Femur (tissue), 1 donor: ENCODE results near the gene DYNLT4.
"Not testable (repeated sequence)": the region's sequence is repeated elsewhere in the genome, so short reads cannot be mapped to it uniquely, and the experiment has no call there.

ENCODE experiments used
- DNase-seq: peaks from one replicate; pipeline ENCODE4 v3.0.0-alpha.2; 2017

The DYNLT4 gene, protein sequence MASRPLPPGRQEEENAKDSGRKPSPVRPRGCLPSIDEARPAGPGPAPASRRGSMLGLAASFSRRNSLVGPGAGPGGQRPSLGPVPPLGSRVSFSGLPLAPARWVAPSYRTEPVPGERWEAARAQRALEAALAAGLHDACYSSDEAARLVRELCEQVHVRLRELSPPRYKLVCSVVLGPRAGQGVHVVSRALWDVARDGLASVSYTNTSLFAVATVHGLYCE

DNA sequence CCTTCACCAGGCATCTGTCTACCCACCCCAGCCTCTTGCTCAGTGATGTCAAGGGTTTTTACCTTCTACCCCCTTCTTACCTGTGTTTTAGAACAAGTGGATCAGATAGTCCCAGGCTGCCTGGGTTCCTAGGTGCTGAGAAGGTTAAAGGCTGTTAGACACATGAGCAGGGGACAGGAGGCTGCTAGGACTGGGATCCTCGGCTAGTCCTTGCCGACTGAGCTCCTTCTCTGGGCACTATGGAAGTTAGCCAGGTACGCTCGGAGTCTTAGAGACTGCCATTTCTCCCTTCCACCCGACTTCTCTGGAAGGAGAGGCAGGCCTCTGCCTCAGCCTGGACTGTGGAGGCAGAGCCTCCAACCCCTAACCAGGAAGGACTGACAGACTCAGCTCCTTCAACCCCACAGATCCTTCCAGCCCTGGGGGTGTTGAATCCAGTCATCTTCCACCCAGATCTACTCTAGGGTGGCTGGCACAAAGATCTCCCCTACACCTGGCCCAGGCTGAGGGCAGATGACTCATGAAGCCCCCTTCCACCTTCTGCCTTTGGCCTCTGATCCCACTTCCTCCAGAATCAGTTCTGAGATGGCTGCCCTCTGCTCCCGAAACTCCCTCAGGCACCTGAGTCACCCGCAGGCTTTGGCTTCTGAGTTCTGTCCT lies at the start of gene DYNLT4:
DYNLT4 (minus strand) TSS at position 648 of the 660 bp plus-strand sequence. CDS start 683 bp downstream, outside the sequence.
- no peak for DNase-seq

DNA sequence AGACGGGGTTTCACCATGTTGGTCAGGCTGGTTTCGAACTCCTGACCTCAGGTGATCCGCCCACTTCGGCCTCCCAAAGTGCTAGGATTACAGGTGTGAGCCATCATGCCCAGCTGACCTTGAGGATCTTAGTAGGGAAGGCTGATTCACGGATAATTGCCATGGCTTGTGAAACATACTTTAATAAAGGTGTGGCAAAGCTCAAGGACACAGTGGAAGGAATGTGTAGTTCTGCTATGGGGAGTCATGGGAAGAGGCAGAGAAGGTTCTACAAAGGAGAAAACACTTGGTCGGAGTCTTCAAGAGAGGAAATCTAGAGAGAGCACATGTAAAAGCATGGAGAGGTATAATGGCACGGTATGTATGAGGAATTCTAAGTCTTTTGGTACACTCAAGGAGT lies 48.6 kb upstream of the DYNLT4 start:
- no peak for DNase-seq

DNA sequence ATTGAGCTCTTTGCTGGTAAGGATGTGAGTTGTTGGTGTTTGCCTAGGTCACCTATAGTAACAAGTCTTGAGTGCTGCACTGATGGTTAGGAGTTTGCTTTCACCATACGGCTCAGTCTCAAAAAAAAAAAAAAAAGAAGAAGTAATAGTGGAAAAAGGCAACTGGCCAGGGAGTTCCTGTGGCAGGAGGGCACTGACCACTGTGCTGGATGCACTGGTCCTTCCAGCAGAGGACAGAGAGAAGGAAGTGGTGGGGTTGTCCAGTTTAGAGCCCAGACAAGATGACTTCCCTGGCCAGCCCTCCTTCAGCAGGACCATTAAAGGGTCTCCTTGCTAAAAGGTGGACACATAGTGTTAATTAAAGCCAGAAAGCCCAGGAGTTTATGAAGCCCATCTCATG lies 47.8 kb upstream of the DYNLT4 start:
- no peak for DNase-seq

DNA sequence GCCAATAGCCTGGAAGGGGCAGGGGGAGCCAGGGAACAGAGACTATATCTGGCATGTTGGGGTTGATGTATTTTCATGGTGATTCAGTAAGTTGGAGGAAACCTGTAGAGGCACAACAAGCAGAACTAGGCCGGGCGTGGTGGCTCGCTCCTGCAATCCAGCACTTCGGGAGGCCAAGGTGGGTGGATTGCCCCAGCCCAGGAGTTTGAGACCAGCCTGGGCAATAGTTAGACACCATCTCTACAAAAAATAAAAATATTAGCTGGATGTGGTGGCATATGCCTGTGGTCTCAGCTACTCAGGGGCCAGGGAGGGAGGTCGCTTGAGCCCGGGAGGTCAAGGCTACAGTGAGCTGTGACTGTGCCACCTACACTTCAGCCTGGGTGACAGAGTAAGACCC lies 46.0 kb upstream of the DYNLT4 start:
- no peak for DNase-seq

DNA sequence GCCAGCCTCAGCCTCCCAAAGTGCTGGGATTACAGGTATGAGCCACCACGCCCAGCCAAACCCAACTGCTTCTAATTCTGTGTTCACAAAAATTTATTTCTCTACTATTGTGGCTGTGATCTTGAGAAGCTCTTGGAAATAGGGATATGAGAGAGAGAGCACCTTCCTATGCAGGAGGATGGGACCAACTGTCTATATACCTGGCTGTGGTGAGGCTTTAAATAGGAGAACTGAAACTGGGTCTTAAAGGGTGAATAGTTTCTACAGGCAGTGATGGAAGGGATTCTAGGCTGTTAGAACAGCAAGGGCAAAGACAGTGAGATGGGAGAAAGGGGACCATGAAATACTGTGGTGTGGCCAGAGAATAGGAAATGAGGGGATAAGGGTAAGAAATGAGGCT lies 44.2 kb upstream of the DYNLT4 start:
- no peak for DNase-seq

DNA sequence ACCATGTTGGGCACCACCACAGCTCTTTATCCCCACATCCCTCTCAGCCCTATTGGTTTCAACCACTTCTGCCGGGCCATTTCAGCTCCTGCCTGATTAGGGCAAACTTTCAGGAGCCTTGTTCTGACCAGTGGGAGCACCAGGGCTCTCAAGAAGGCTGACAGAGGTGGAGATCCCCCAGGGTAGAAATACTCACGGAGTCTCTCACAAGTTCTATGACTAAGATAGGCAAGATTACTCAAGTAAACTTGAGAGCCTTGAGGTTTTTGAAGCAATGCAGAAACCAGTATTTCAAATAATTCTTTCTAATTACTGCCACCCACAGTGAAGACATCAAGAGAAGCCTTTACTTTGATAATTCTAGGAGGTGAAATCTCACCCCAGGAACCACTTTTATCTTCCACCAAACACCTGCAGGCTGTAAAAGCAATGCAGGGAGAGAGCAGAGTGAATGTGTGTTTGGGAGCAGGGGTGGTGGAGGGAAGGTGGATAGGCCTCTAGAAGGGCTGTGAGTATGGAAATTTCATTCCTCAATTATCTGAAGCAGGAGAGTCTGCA lies 42.5 kb upstream of the DYNLT4 start:
- no peak for DNase-seq

DNA sequence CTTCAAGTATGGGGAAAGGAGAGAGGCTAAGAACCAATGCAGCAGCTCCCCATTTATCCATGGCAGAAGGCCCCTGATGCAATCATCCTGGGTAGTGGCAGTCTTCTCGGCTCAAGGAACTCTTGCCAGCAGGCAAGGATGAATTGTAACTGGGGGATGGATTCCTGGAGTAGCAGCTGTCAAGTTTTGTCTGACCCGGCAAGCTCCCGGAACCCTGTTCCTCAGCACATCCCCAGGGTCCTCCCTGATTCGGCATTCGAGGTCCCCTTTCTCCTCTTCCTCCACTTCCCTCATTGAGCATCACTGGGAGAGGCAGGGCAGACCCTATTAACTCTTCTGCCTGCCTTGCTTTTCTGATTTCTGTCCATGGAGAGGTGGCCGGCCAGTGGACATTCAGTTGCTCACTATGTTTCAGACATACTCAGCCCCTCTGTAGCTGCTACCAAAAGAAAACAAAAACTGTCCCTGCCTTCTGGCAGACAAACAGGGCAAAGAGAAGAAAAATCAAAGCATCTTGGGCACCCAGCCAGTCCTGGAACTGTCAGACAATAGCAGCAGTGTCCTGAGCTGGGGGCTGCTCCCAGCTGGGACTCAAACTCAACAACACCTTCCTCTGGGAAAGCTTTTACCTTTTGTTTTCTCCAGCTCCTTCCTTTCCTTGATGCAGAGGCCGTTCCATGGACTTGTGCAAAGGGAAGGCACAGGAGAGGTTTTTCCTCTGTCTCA lies 41.5 kb upstream of the DYNLT4 start:
- no peak for DNase-seq

DNA sequence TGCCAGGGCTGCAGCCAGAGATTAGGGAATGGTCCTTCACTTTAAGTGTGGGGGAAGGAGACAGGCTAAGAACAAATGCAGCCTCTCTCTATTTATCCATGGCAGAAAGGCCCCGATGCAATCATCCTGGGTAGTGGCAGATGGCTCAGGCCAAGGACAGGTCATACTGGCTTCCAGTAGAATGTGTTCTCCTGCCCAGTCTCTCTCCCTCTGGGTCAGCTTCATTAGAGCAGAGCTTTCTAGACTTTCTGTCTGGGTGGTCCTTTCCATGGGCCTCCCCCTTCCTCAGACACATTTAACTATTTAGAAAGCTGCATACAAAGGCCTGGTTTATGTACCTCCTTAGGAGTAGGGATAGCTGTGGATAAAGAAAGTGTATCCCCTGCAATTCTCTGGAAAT lies 40.7 kb upstream of the DYNLT4 start:
- DNase-seq, result no peak

DNA sequence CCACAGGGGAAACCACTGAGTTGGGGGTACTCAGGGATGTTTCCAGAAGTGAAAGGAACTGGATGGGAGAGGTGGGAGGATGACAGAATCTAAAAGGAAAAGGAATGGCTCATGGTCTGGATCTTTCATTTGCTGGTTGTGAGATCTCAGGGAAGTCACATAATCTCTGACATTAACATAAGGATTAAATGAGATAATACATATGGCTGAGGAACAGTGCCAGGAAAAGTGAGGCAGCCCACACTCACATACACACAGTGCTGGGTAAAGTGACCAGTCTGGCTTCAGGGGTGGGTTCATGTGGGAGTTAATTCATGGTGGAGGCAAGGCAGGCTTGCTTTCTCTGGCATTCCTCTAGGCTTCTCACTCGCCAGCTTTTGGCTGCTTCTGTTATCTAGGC lies 39.8 kb upstream of the DYNLT4 start:
- DNase-seq, result no peak

DNA sequence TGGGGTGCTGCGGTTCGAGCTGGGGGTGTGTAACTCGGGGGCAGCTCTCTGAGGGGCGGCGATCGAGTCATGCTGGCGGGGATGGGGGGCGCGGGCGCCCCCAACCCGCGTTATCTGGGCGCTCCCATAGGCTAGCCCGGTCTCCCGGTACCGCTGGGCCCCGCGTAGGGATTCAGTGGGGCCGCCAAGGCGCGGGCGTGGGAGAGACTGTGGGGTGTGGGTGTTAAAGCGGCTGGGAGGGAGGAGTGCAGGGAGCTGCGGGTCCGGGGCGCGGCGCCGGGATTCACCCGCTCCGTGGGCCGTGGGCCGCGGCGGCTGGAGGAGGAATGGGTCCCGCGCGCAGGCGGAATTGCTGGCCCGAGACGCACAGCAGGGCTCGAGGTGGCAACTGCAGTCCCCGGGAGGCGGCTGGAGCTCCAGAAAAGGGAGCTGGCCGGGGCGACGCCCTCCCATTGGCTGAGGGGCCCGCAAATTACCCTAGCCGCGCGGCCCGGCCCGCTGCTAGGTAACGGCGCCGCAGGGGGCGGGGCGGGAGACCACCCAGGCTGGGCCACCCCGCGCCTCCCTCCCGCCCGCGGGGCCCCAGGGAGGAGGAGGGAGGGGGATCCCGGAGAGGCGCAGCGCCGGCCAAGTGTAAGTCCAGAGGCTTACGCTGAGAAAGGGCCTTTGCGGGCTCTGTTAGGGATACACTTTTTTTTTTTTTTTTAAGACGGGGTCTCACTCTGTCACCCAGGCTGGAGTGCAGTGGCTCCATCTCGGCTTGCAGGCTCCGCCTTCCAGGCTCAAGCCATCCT lies 35.9 kb upstream of the DYNLT4 start, which contains the start of gene PTCH2:
PTCH2 (minus strand) TSS at position 392 of the 794 bp plus-strand sequence; CDS start at position 71, 321 bp downstream.
- peak; percentile 90 for DNase-seq

DNA sequence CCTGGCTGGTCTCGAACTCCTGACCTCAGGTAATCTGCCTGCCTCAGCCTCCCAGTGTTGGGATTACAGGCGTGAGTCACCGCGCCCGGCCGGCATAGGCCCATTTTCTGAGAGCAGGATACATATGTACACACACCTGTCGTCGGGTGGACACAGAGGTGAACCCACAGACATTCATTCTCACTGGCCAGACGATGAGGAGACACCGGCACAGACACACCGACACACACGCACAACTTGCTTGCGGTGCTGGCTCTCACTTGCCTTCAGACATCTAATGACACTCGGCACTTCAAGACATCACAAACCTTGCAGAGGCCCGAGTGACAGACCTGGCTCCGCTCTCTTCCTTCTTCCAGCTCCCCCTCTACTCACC lies 35.3 kb upstream of the DYNLT4 start:
- DNase-seq, result peak; percentile 31

DNA sequence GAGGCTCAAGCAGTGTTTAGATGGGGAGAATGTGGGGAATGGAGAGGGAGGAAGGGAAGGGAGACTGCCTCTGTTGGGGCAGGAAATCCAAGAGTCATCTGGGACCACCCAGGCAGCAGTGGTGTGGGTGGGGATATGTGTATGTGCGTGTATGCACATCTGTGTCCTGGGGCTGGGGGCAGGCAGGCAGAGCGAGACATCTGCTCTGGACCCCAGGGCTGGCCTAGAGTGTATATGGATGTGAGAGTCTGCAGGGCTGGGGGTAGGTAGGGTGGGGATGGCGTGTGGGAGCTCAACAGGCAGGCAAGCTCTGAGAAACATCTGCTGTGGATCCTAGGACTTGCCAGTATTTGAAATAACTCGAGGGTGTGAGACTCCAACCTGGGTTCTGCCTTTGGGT lies 32.4 kb upstream of the DYNLT4 start:
- peak; percentile 69 for DNase-seq

DNA sequence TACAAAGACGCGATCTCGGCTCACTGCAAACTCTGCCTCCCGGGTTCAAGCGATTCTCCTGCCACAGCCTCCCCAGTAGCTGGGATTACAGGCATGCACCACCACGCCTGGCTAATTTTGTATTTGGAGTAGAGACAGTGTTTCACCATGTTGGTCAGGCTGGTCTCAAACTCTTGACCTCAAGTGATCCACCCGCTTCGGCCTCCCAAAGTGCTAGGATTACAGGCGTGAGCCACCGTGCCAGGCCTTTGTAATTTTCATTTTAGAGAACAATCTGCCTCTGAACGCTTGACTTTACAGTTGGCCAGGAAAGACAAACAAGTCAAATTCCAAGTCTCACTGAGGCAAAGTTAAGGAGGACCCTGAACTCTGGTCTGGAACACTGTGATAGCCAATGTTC lies 31.1 kb upstream of the DYNLT4 start:
- not testable (repeated sequence) for DNase-seq

DNA sequence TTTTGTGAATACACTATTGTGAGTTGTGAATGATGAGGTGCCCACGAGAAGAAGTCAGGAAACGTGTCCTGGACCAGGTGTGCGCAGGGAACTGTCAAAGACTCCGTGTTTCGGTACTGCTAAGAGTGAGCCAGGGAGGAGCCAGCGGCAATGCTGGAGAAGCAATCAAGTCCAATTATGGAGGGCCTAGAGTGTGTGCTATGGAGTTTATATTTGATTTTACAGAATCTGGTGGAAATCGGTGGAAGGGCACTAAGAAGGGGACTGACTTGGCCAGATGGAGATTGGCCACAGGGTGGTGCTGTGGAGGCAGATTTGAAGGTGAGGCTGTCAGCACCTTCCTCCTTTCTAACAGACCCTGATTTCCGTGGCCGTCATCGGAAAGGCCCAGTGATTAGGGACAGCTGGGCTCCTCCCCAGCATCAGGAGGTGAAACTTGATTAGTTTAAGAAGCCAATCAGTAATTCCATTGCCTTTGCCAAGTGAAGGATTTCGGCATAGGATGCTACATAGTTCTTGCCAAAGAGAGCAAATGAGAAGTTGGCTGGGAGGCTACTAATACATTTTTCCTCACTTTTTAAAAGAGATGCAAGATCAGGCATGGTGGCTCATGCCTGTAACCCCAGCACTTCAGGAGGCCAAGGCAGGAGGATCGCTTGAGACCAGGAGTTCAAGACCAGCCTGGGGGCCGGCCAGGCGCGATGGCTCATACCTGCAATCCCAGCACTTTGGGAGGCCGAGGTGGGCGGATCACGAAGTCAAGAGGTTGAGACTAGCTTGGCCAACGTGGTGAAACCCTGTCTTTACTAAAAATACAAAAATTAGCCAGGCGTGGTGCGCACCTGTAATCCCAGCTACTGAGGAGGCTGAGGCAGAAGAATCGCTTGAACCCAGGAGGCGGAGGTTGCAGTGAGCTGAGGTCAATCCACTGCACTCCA lies 28.9 kb upstream of the DYNLT4 start:
- peak; percentile 87 for DNase-seq

DNA sequence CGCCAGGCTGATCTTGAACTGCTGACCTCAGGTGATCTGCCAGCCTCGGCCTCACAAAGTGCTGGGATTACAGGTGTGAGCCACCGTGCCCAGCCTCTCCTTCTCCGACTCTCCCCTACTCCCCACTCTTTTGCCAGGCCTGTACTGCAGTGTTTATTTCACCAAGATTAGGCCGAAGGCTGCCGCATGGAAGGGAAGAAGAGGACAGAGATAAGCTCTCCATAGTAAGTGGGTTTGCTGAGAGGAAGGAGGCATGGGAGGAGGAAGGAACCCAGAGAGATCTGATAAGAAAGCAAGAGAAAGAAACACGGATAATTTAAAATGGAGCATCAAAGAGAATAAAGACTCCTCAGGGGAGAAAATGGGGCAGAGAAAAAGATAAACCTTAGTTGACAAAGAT lies 27.2 kb upstream of the DYNLT4 start:
- no peak for DNase-seq

DNA sequence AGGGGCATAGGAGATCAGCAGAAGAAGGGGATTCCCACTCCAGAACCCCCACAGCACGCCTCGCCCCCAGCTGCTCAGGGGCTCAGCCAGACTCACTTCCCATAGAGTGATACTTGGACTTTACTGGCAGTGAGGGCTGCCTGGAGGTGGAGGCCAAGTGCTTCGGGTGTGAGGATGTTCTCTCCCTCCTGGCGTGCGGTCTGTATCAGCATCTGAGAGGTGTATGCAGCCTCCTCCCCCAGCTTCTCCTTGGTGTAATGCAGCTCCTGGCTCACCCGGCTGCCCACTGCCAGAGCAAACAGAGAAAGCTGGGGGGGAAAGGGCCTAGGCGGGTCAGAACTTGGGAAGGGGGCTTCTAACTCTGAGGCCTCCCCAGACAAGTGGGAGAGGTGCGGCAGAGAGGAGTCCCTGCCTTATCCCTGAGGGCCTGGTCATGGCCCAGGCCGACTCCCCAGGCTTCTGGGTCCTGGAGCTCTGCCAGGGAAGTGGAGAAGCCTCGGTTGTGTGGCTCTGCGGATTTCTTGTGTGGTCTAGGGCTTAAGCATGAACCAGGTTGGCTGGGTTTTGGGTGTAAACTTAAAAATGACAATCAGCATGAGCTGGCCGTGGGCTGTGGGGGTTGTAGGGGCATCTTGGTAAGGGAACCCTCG lies 25.0 kb upstream of the DYNLT4 start:
- DNase-seq, result peak; percentile 40

DNA sequence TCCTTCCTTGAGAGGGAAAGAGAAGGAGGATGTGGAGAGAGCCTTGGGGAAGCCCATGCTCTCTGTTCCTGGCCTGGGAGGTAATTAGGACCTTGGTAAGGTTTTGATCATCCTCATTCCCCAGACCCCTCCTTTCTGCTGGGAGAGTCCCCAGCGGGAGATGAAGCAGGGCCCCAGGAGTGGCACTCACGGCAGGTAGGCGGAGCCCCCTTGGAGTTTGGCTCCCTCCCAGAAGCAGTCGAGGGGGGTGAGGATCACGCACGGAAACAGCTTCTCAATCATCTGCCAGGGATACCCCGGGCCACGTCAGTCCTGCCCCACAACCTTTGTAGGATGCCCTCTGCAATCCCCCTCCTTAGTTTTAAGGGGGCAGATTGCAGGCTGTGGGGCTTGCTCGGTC lies 24.4 kb upstream of the DYNLT4 start:
- DNase-seq, result no peak

DNA sequence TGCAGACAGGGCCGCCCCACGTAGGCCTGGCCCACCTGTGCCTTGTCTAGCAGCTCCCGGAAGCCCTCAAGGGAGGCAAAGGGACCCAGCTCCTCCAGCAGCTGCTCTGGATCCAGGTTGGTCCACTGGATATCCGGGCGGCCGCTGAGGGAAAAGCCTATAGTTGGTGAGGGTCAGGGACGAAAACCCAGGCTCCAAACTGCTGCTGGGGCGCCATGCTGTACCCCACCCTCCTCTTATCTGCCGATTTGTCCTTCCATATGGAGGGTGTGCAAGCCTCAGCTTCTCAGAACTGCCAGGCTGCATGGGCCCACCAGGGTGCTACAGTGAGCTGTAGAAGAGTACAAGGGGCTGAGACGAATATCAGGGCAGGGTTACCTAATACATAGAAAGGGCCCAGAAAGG lies 23.8 kb upstream of the DYNLT4 start:
- no peak for DNase-seq

DNA sequence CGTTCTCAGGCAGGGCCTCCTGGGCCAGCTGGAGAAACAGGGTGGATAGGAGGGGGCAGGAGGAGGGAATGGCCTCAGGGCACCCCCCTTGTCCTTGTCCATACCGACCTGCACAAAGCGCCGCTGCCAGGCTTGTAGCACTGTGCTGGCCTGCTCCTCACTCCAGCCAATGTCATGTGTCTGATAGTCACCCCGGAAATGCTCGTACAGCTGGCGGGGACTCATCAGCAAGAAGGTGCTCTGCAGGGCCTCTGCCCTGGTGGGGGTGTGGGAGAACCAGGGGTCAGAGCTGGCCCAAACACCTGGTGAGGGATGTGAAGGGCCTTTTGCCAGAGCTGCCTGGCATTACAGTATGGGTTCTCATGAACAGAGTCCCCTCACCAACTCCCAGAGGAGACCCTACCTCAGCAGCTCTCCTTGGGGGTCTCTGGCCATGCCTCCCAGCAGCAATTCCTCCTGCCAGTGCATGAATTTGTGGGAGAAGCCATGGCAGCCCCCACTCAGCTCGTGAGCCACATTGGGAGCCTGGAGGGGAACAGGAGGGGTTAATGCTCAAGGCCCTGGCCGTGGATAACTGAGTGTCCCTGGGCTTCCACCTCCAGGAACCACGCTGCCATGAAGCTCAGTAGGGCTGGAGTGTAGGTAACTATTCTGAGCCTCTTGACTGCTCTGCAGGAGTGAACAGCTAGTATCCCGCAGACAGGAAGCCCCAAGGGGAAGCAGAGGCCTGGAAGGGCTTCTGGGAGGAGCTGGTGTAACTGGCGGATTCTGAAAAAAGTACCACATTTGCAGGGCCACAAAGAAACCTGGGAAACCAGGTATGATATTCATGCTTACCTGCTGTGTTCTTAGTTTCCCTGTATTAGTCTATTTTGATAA lies 22.6 kb upstream of the DYNLT4 start:
- DNase-seq, result no peak

DNA sequence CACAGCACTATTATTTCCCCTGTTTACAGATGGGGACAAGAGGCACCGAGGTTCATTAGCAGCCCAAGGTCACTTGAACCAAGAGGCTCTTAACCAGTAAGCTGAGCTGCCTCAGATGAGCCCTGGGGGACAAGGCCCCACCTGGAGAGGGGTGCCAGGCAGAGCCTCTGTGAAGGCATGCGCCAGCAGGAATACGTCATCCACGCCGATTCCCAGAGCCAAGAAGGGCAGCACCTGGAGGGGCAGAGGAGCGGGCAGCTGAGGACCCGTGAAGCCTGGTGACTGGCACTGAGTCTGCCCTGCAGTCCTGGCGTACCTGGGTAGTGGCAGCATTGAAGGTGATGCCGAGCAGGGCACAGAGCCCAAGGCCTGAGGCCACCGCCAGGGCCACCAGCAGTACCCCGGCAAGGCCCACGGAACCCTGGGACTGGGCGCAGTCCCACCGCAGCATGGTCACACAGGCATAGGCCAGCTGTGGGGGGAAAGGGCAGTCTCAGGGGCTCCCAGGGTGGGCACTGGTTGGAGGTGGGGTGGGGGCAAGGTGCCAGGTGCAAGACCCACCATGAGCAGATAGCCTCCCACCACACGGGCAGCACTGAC lies 21.8 kb upstream of the DYNLT4 start:
- DNase-seq, result no peak
